ENCODE data around the gene SMIM44.

SMIM44 gene

DNA sequence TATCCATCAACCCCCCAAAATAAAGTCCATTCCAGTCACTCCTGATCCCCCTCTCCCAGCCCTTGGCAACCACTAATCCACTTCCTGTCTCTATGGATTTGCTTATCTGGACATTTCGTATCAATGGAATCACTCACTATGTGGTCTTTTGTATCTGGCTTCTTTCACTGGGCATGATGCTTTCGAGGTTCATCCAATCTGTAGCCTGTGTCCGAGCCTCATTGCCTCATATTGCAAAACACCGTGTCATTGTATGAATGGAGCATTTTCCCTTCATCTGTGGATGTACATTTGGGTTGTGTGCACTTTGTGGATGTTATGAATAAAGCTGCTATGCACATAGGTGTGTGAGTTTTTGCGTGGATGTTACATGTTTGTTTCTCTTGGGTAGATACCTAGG, 21.5 kb upstream of the SMIM44 start:
- Histone ChIP-seq H3K9ac (ENCODE audit: low read length) (peak overlapping the region; percentile 83), H3K4me3 (ENCODE audit: low read length) (peak overlapping the region; percentile 79)

DNA sequence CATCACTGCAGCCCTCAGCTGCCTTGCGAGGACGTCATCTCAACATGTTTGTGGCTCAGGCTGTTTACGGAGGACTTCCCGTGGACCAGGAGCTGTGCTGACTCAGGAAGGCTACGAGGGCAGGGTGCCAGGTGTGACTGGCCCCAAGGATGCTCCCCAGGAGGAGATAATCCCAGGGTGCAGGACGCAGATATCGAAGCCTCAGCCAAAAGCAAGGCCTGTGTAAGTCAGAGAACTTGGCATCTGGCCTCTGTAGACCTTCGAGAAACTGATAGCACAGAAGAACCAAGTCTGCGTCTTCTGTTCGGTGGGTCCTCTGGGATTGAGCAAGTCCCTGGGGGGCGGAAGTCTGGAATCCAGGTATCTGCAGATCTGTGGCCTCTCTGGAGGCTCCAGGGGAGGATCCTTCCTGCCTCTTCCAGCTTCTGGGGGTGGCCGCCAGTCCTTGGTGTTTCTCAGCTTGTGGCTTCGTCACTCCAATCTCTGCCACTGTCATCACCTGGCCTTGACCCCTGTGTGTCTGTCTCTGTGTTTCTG, 19.9 kb upstream of the SMIM44 start:
- Histone ChIP-seq H4K20me1 (ENCODE audit: insufficient read depth, low read length) (no peaks in the 10 kb centered on the region), H3K9me3 (ENCODE audit: insufficient read depth, low read length) (no peaks in the 10 kb centered on the region), H2AFZ (ENCODE audit: low read depth, low read length) (no peak overlapping the region), H3K9ac (ENCODE audit: low read length) (no peak overlapping the region), H3K36me3 (replicated peaks; ENCODE audit: low read depth, low read length) (peaks cover 6% of the 10 kb centered on the region), H3K4me2 (ENCODE audit: low read length) (no peak overlapping the region), H3K4me1 (ENCODE audit: low read length) (peaks cover 25% of the 10 kb centered on the region), H3K79me2 (ENCODE audit: low read length) (peaks cover 43% of the 10 kb centered on the region), H3K27ac (ENCODE audit: low read length) (no peak overlapping the region), H3K27me3 (ENCODE audit: low read depth, low read length) (no peaks in the 10 kb centered on the region), H3K4me3 (ENCODE audit: low read length) (no peak overlapping the region)
- TF ChIP-seq, protein P1, sequence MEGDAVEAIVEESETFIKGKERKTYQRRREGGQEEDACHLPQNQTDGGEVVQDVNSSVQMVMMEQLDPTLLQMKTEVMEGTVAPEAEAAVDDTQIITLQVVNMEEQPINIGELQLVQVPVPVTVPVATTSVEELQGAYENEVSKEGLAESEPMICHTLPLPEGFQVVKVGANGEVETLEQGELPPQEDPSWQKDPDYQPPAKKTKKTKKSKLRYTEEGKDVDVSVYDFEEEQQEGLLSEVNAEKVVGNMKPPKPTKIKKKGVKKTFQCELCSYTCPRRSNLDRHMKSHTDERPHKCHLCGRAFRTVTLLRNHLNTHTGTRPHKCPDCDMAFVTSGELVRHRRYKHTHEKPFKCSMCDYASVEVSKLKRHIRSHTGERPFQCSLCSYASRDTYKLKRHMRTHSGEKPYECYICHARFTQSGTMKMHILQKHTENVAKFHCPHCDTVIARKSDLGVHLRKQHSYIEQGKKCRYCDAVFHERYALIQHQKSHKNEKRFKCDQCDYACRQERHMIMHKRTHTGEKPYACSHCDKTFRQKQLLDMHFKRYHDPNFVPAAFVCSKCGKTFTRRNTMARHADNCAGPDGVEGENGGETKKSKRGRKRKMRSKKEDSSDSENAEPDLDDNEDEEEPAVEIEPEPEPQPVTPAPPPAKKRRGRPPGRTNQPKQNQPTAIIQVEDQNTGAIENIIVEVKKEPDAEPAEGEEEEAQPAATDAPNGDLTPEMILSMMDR (IDR thresholded peaks at IDR 0.05; ENCODE audit: low read depth, low read length): no peak
- no peak for TF ChIP-seq EZH2phosphoT487 (IDR thresholded peaks at IDR 0.05; ENCODE audit: low read depth)

More for the DNA sequence above, 21.5 kb upstream of the SMIM44 start:
- Histone ChIP-seq H3K79me2 (ENCODE audit: low read length) (peaks cover 43% of the 10 kb centered on the region), H3K36me3 (replicated peaks; ENCODE audit: low read depth, low read length) (peaks cover 15% of the 10 kb centered on the region), H3K27ac (ENCODE audit: low read length) (no peak overlapping the region), H3K27me3 (ENCODE audit: low read depth, low read length) (no peaks in the 10 kb centered on the region), H4K20me1 (ENCODE audit: insufficient read depth, low read length) (peaks cover 14% of the 10 kb centered on the region; the same call in 1 of the 2 replicates), H2AFZ (ENCODE audit: low read depth, low read length) (no peak overlapping the region), H3K9me3 (ENCODE audit: insufficient read depth, low read length) (no peaks in the 10 kb centered on the region), H3K4me2 (ENCODE audit: low read length) (peak overlapping the region; percentile 85), H3K4me1 (ENCODE audit: low read length) (peaks cover 19% of the 10 kb centered on the region)
- TF ChIP-seq, protein P1 (IDR thresholded peaks at IDR 0.05; ENCODE audit: low read depth, low read length): no peak
- TF ChIP-seq EZH2phosphoT487 (IDR thresholded peaks at IDR 0.05; ENCODE audit: low read depth): no peak

DNA sequence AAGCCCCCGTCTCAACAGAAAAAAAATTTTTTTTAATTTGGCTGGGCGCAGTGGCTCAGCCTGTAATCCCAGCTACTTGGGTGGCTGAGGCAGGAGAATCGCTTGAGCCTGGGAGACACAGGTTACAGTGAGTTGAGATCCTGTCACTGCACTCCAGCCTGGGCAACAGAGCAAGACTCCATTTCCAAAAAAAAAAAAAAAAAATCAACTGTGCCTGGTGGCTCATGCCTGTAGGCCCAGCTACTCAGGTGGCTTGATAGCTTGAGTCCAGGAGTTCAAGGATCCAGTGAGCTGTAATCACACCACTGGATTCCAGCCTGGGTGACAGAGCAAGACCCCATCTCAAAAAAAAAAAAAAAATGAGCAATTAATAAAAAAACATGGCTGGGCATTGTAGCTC, 18.5 kb upstream of the SMIM44 start:
- no peaks in the 10 kb centered on the region for H3K27me3 ChIP-seq (ENCODE audit: low read depth, low read length)
- no peak overlapping the region for H3K4me3 ChIP-seq (ENCODE audit: low read length)
- H3K4me1 ChIP-seq (ENCODE audit: low read length): peaks cover 17% of the 10 kb centered on the region
- H2AFZ ChIP-seq (ENCODE audit: low read depth, low read length): no peak overlapping the region
- H4K20me1 ChIP-seq (ENCODE audit: insufficient read depth, low read length): no peaks in the 10 kb centered on the region
- peaks cover 7% of the 10 kb centered on the region for H3K36me3 ChIP-seq (replicated peaks; ENCODE audit: low read depth, low read length)
- H3K27ac ChIP-seq (ENCODE audit: low read length): no peak overlapping the region
- TF ChIP-seq, protein P1 (IDR thresholded peaks at IDR 0.05; ENCODE audit: low read depth, low read length): no peak
- no peak for TF ChIP-seq EZH2phosphoT487 (IDR thresholded peaks at IDR 0.05; ENCODE audit: low read depth)
- H3K79me2 ChIP-seq (ENCODE audit: low read length): peaks cover 43% of the 10 kb centered on the region
- H3K4me2 ChIP-seq (ENCODE audit: low read length): no peak overlapping the region
- no peaks in the 10 kb centered on the region for H3K9me3 ChIP-seq (ENCODE audit: insufficient read depth, low read length)
- H3K9ac ChIP-seq (ENCODE audit: low read length): no peak overlapping the region

DNA sequence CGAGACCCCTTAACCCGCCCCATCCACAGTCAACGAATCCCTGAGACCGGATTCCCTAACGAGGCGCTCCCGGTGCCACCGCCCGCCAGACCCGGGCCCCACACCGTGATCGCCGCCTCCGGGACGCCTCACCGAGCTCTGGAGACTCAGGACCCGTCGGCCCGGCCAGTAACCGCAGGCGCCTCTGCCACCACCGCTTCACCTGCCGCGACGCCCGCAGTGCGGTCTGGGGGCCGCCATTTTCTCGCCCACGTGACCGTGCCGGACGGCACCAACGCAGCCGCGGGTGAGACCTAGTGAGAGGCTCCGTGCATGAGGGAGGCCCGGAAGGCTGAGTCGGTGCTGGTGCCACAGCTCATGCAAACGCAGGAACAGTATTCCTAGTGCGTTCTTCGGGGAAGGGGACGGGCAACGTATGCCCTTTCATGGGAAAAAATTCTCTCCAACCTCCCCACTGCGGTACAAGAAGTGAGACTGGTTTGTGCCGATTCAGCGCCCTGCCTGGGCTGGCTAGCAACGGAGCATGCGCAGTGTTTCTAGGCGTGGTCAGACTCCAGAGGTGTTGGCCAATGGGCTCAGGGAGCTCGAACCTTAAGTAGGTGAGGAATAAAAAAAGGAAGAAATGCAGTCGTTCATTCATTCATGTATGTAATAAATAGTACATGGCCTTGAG, 17.3 kb upstream of the SMIM44 start, which contains the start of gene DOHH:
Gene DOHH, minus strand, starts transcription at position 246 of the 673 bp plus-strand sequence. CDS start 3,860 bp downstream, outside the sequence.
- Histone ChIP-seq H3K27me3 (ENCODE audit: low read depth, low read length) (no peaks in the 10 kb centered on the region), H3K9me3 (ENCODE audit: insufficient read depth, low read length) (no peaks in the 10 kb centered on the region), H4K20me1 (ENCODE audit: insufficient read depth, low read length) (no peaks in the 10 kb centered on the region), H3K79me2 (ENCODE audit: low read length) (peaks cover 40% of the 10 kb centered on the region), H2AFZ (ENCODE audit: low read depth, low read length) (peak within 1 kb of the TSS; percentile 97), H3K4me2 (ENCODE audit: low read length) (peak within 1 kb of the TSS; percentile 92), H3K27ac (ENCODE audit: low read length) (peak within 1 kb of the TSS; percentile 70), H3K36me3 (replicated peaks; ENCODE audit: low read depth, low read length) (peaks cover 18% of the 10 kb centered on the region), H3K4me1 (ENCODE audit: low read length) (peaks cover 17% of the 10 kb centered on the region), H3K4me3 (ENCODE audit: low read length) (peak within 1 kb of the TSS; percentile 90), H3K9ac (ENCODE audit: low read length) (peak within 1 kb of the TSS; percentile 79)
- TF ChIP-seq EZH2phosphoT487 (IDR thresholded peaks at IDR 0.05; ENCODE audit: low read depth): no peak
- TF ChIP-seq, protein P1 (IDR thresholded peaks at IDR 0.05; ENCODE audit: low read depth, low read length): no peak
